ENCODE data around the gene SAMM50. TPM values are rescaled to one million over a fixed set of nuclear protein-coding genes. Genes with fewer than 3 reads are reported as not detected.

The SAMM50 gene
- total and polyA plus RNA-seq, 2 donors (not counting 1 experiment from before 2014, with no cell fraction given): 32.9 to 45.7 TPM

- Histone ChIP-seq H3K4me2 (ENCODE audit: extremely low read depth, insufficient read depth, low read length) (peak within 1 kb of the TSS; percentile 91), H2AFZ (ENCODE audit: low read length) (peak within 1 kb of the TSS; percentile 86), H3K4me1 (ENCODE audit: control insufficient read depth, extremely low read depth, insufficient read depth, low read length) (peaks cover 8% of the 10 kb centered on the region), H3K27ac (ENCODE audit: insufficient read depth, low read length) (peak within 1 kb of the TSS; percentile 91), H3K4me3 (replicated peaks in 1 of 4; ENCODE audit: control extremely low read depth in 1 of 4, insufficient read depth in 1 of 4, low read depth in 3 of 4, low read length in 4 of 4) (peak within 1 kb of the TSS; percentile 55 to 67 (median 64)), H3K36me3 (ENCODE audit: control insufficient read depth, insufficient read depth, low read length) (no peaks in the 10 kb centered on the region), H3K27me3 (ENCODE audit: control insufficient read depth, insufficient read depth, low read length) (no peaks in the 10 kb centered on the region), H4K20me1 (ENCODE audit: control insufficient read depth, extremely low read depth, insufficient read depth, low read length) (no peaks in the 10 kb centered on the region), H3K79me2 (ENCODE audit: control insufficient read depth, insufficient read depth, low read length) (peaks cover 12% of the 10 kb centered on the region), H3K9me3 (ENCODE audit: control insufficient read depth, insufficient read depth, low read depth, low read length) (no peaks in the 10 kb centered on the region), H3K9ac (ENCODE audit: insufficient read depth, low read length) (peak within 1 kb of the TSS; percentile 90)
- no peak for DNase-seq (ENCODE audit: low read depth in 2 of 2)
- TF ChIP-seq CTCF (conservative IDR thresholded peaks at IDR 0.05 in 1 of 2, IDR thresholded peaks at IDR 0.05 in 1 of 2; ENCODE audit: low read depth in 1 of 2, low read length in 2 of 2) (no peak), EZH2 (IDR thresholded peaks at IDR 0.05; ENCODE audit: low read length, missing control alignments) (no peak)
Measured at GRCh38 chr22:44024288-44024921, 69.2 kb downstream of the SAMM50 start, which contains the start of gene PARVB. TSS of gene PARVB (plus strand) at chr22:44024302. CDS start at chr22:44024340, 38 bp downstream.

GRCh38 chr22:44025171-44026065 is 70.2 kb downstream of the SAMM50 start:
- H3K9me3 ChIP-seq (ENCODE audit: control insufficient read depth, insufficient read depth, low read depth, low read length): no peaks in the 10 kb centered on the region
- H3K4me2 ChIP-seq (ENCODE audit: extremely low read depth, insufficient read depth, low read length): peak overlapping the region; percentile 87
- no peak for TF ChIP-seq EZH2 (IDR thresholded peaks at IDR 0.05; ENCODE audit: low read length, missing control alignments)
- no peak for TF ChIP-seq CTCF (conservative IDR thresholded peaks at IDR 0.05 in 1 of 2, IDR thresholded peaks at IDR 0.05 in 1 of 2; ENCODE audit: low read depth in 1 of 2, low read length in 2 of 2)
- H3K36me3 ChIP-seq (ENCODE audit: control insufficient read depth, insufficient read depth, low read length): no peaks in the 10 kb centered on the region
- H3K9ac ChIP-seq (ENCODE audit: insufficient read depth, low read length): no peak overlapping the region
- peak overlapping the region; percentile 41 to 59 (median 54) for H3K4me3 ChIP-seq (replicated peaks in 1 of 4; ENCODE audit: control extremely low read depth in 1 of 4, insufficient read depth in 1 of 4, low read depth in 3 of 4, low read length in 4 of 4)
- peaks cover 12% of the 10 kb centered on the region for H3K79me2 ChIP-seq (ENCODE audit: control insufficient read depth, insufficient read depth, low read length)
- H2AFZ ChIP-seq (ENCODE audit: low read length): no peak overlapping the region
- no peaks in the 10 kb centered on the region for H4K20me1 ChIP-seq (ENCODE audit: control insufficient read depth, extremely low read depth, insufficient read depth, low read length)
- H3K27ac ChIP-seq (ENCODE audit: insufficient read depth, low read length): peak overlapping the region; percentile 61
- DNase-seq (ENCODE audit: low read depth in 2 of 2): no peak
- peaks cover 8% of the 10 kb centered on the region for H3K4me1 ChIP-seq (ENCODE audit: control insufficient read depth, extremely low read depth, insufficient read depth, low read length)
- no peaks in the 10 kb centered on the region for H3K27me3 ChIP-seq (ENCODE audit: control insufficient read depth, insufficient read depth, low read length)

GRCh38 chr22:44026066-44026629 is 70.9 kb downstream of the SAMM50 start:
- no peak for TF ChIP-seq CTCF (conservative IDR thresholded peaks at IDR 0.05 in 1 of 2, IDR thresholded peaks at IDR 0.05 in 1 of 2; ENCODE audit: low read depth in 1 of 2, low read length in 2 of 2)
- no peak for TF ChIP-seq EZH2 (IDR thresholded peaks at IDR 0.05; ENCODE audit: low read length, missing control alignments)
- Histone ChIP-seq H3K36me3 (ENCODE audit: control insufficient read depth, insufficient read depth, low read length) (no peaks in the 10 kb centered on the region), H3K4me3 (replicated peaks in 1 of 4; ENCODE audit: control extremely low read depth in 1 of 4, insufficient read depth in 1 of 4, low read depth in 3 of 4, low read length in 4 of 4) (no peak overlapping the region), H3K9me3 (ENCODE audit: control insufficient read depth, insufficient read depth, low read depth, low read length) (no peaks in the 10 kb centered on the region), H3K27ac (ENCODE audit: insufficient read depth, low read length) (peak overlapping the region; percentile 80), H3K27me3 (ENCODE audit: control insufficient read depth, insufficient read depth, low read length) (no peaks in the 10 kb centered on the region), H4K20me1 (ENCODE audit: control insufficient read depth, extremely low read depth, insufficient read depth, low read length) (no peaks in the 10 kb centered on the region), H3K4me1 (ENCODE audit: control insufficient read depth, extremely low read depth, insufficient read depth, low read length) (peaks cover 5% of the 10 kb centered on the region), H3K79me2 (ENCODE audit: control insufficient read depth, insufficient read depth, low read length) (peaks cover 12% of the 10 kb centered on the region), H2AFZ (ENCODE audit: low read length) (no peak overlapping the region), H3K4me2 (ENCODE audit: extremely low read depth, insufficient read depth, low read length) (no peak overlapping the region), H3K9ac (ENCODE audit: insufficient read depth, low read length) (no peak overlapping the region)
- no peak for DNase-seq (ENCODE audit: low read depth in 2 of 2)
